ENCODE results near the gene KMT2A. TPM values are rescaled to one million over a fixed set of nuclear protein-coding genes. Genes with fewer than 3 reads are reported as not detected.

Gene KMT2A
- total and polyA plus RNA-seq, 4 donors, result 7.7 to 127 (median 27.0) TPM

- Histone ChIP-seq H3K4me1 (ENCODE audit: control insufficient read depth in 5 of 5, insufficient read depth in 5 of 5, low read length in 5 of 5) (peaks cover 2 to 28% (median 6%) of the 10 kb centered on the region in 5 donors), H3K9me3 (ENCODE audit: control insufficient read depth in 4 of 4, insufficient read depth in 3 of 4, low read length in 3 of 4) (no peaks in the 10 kb centered on the region), H3K27me3 (ENCODE audit: control insufficient read depth in 3 of 3, insufficient read depth in 3 of 3, low read length in 2 of 3) (no peaks in the 10 kb centered on the region), H3K36me3 (ENCODE audit: control insufficient read depth in 4 of 4, insufficient read depth in 4 of 4, low read length in 4 of 4) (no peaks in the 10 kb centered on the region), H3K9ac (ENCODE audit: insufficient read depth in 1 of 2, low read length in 2 of 2) (peak overlapping the region in 1 of 2 donors; percentile 38), H3K27ac (ENCODE audit: low read depth in 1 of 2, low read length in 1 of 2) (no peak overlapping the region), H3K4me3 (peak overlapping the region; percentile 40)
- TF ChIP-seq CTCF (IDR thresholded peaks at IDR 0.05; ENCODE audit: control extremely low read depth, extremely low read depth), result no peak
- 4% methylated on average over 9 of the region's 9 CpGs for WGBS, 2 donors
- DNase-seq, result no peak
- no peak for ATAC-seq (ENCODE audit: insufficient read depth, low FRiP score)
These were observed 2.2 kb upstream of the KMT2A start for GRCh38 chr11:118434123-118434552.

- TF ChIP-seq CTCF (IDR thresholded peaks at IDR 0.05; ENCODE audit: control extremely low read depth, extremely low read depth), result no peak
- Histone ChIP-seq H3K4me1 (ENCODE audit: control insufficient read depth in 5 of 5, insufficient read depth in 5 of 5, low read length in 5 of 5) (peaks cover 2 to 34% (median 6%) of the 10 kb centered on the region in 5 donors), H3K27me3 (ENCODE audit: control insufficient read depth in 3 of 3, insufficient read depth in 3 of 3, low read length in 2 of 3) (no peaks in the 10 kb centered on the region), H3K9ac (ENCODE audit: insufficient read depth in 1 of 2, low read length in 2 of 2) (peak overlapping the region in 1 of 2 donors; percentile 47), H3K9me3 (ENCODE audit: control insufficient read depth in 4 of 4, insufficient read depth in 3 of 4, low read length in 3 of 4) (no peaks in the 10 kb centered on the region), H3K36me3 (ENCODE audit: control insufficient read depth in 4 of 4, insufficient read depth in 4 of 4, low read length in 4 of 4) (no peaks in the 10 kb centered on the region), H3K4me3 (peak overlapping the region; percentile 40), H3K27ac (ENCODE audit: low read depth in 1 of 2, low read length in 1 of 2) (peak overlapping the region in 1 of 2 donors; percentile 41)
- no peak for ATAC-seq (ENCODE audit: insufficient read depth, low FRiP score)
- peak; percentile 60 to 69 (median 64) for DNase-seq
- WGBS, 2 donors, result 0% methylated on average over 39 of the region's 39 CpGs
These were observed 1.6 kb upstream of the KMT2A start for GRCh38 chr11:118434553-118435289.

- Histone ChIP-seq H3K27me3 (ENCODE audit: control insufficient read depth in 3 of 3, insufficient read depth in 3 of 3, low read length in 2 of 3) (no peaks in the 10 kb centered on the region), H3K36me3 (ENCODE audit: control insufficient read depth in 4 of 4, insufficient read depth in 4 of 4, low read length in 4 of 4) (peaks cover 0 to 3% (median 0%) of the 10 kb centered on the region in 4 donors), H3K4me1 (ENCODE audit: control insufficient read depth in 5 of 5, insufficient read depth in 5 of 5, low read length in 5 of 5) (peaks cover 2 to 35% (median 8%) of the 10 kb centered on the region in 5 donors), H3K9me3 (ENCODE audit: control insufficient read depth in 4 of 4, insufficient read depth in 3 of 4, low read length in 3 of 4) (no peaks in the 10 kb centered on the region), H3K4me3 (peak overlapping the region; percentile 40), H3K27ac (ENCODE audit: low read depth in 1 of 2, low read length in 1 of 2) (peak overlapping the region; percentile 10 to 78), H3K9ac (ENCODE audit: insufficient read depth in 1 of 2, low read length in 2 of 2) (peak overlapping the region in 1 of 2 donors; percentile 4)
- TF ChIP-seq CTCF (IDR thresholded peaks at IDR 0.05; ENCODE audit: control extremely low read depth, extremely low read depth), result no peak
- ATAC-seq (ENCODE audit: insufficient read depth, low FRiP score) (no peak), DNase-seq (peak; percentile 84 to 89 (median 86))
- WGBS, 2 donors, result 0 to 1% methylated on average over 29 to 34 of the region's 34 CpGs
These were observed 901 bp upstream of the KMT2A start for GRCh38 chr11:118435290-118435892.
